Measurements from ENCODE around the gene LCN15. TPM values are rescaled to one million over a fixed set of nuclear protein-coding genes. Genes with fewer than 3 reads are reported as not detected.

The LCN15 gene
- polyA plus RNA-seq, 1 donor (not counting 4 experiments of a cell fraction or from before 2014, with no cell fraction given): not detected

GRCh38 chr9:136734837-136735496 is 29.4 kb downstream of the LCN15 start:
- DNase-seq (ENCODE audit: low read depth, low spot score): no peak
- TF ChIP-seq EZH2 (IDR thresholded peaks at IDR 0.05; ENCODE audit: low read length) (no peak), CTCF (optimal IDR thresholded peaks at IDR 0.05 in 1 of 3, IDR thresholded peaks at IDR 0.05 in 1 of 3, conservative IDR thresholded peaks at IDR 0.05 in 1 of 3; ENCODE audit: extremely low read depth in 1 of 3, insufficient read depth in 2 of 3, low read length in 3 of 3) (no peak)
- H3K4me2 ChIP-seq (ENCODE audit: control insufficient read depth, extremely low read depth, insufficient read depth, low read depth, low read length): no peak overlapping the region
- peaks cover 5% of the 10 kb centered on the region for H3K79me2 ChIP-seq (ENCODE audit: control insufficient read depth, insufficient read depth, low read length)
- no peaks in the 10 kb centered on the region for H4K20me1 ChIP-seq (ENCODE audit: control insufficient read depth, extremely low read depth, insufficient read depth, low read length)
- dilution Hi-C loops (cut with MboI; ENCODE audit: extremely low pct_ligation_motif_present, low sequenced_read_pairs): no loop called here
- H3K27ac ChIP-seq (ENCODE audit: control insufficient read depth, insufficient read depth, low read length): no peak overlapping the region
- no peaks in the 10 kb centered on the region for H3K4me1 ChIP-seq (ENCODE audit: control insufficient read depth, extremely low read depth, insufficient read depth, low read length)
- H2AFZ ChIP-seq (ENCODE audit: control insufficient read depth, low read length): no peak overlapping the region
- H3K9ac ChIP-seq (ENCODE audit: control insufficient read depth, extremely low read depth, insufficient read depth, low read length): no peak overlapping the region
- H3K9me3 ChIP-seq (ENCODE audit: control insufficient read depth, low read depth, low read length): no peaks in the 10 kb centered on the region
- no peak for FAIRE-seq
- no peak overlapping the region for H3K4me3 ChIP-seq (ENCODE audit: control insufficient read depth in 2 of 3, extremely low read depth in 1 of 3, insufficient read depth in 2 of 3, low read depth in 1 of 3, low read length in 3 of 3)
- H3K27me3 ChIP-seq (ENCODE audit: control insufficient read depth, extremely low read depth, insufficient read depth, low read length): peaks cover 12% of the 10 kb centered on the region
- H3K9me1 ChIP-seq (ENCODE audit: control insufficient read depth, extremely low read depth, insufficient read depth, low read length): no peaks in the 10 kb centered on the region
- H3K36me3 ChIP-seq (ENCODE audit: control insufficient read depth in 2 of 2, extremely low read depth in 1 of 2, insufficient read depth in 2 of 2, low read length in 2 of 2): no peaks in the 10 kb centered on the region

GRCh38 chr9:136733611-136734010 is 30.7 kb downstream of the LCN15 start:
- DNase-seq (ENCODE audit: low read depth, low spot score) (no peak), FAIRE-seq (no peak)
- Histone ChIP-seq H3K4me2 (ENCODE audit: control insufficient read depth, extremely low read depth, insufficient read depth, low read depth, low read length) (no peak overlapping the region), H3K27me3 (ENCODE audit: control insufficient read depth, extremely low read depth, insufficient read depth, low read length) (no peaks in the 10 kb centered on the region), H3K9me3 (ENCODE audit: control insufficient read depth, low read depth, low read length) (no peaks in the 10 kb centered on the region), H3K9me1 (ENCODE audit: control insufficient read depth, extremely low read depth, insufficient read depth, low read length) (no peaks in the 10 kb centered on the region), H3K27ac (ENCODE audit: control insufficient read depth, insufficient read depth, low read length) (no peak overlapping the region), H4K20me1 (ENCODE audit: control insufficient read depth, extremely low read depth, insufficient read depth, low read length) (no peaks in the 10 kb centered on the region), H3K4me3 (ENCODE audit: control insufficient read depth in 2 of 3, extremely low read depth in 1 of 3, insufficient read depth in 2 of 3, low read depth in 1 of 3, low read length in 3 of 3) (no peak overlapping the region), H3K79me2 (ENCODE audit: control insufficient read depth, insufficient read depth, low read length) (peaks cover 13% of the 10 kb centered on the region), H2AFZ (ENCODE audit: control insufficient read depth, low read length) (no peak overlapping the region), H3K9ac (ENCODE audit: control insufficient read depth, extremely low read depth, insufficient read depth, low read length) (no peak overlapping the region), H3K4me1 (ENCODE audit: control insufficient read depth, extremely low read depth, insufficient read depth, low read length) (peaks cover 8% of the 10 kb centered on the region), H3K36me3 (ENCODE audit: control insufficient read depth in 2 of 2, extremely low read depth in 1 of 2, insufficient read depth in 2 of 2, low read length in 2 of 2) (no peaks in the 10 kb centered on the region)
- TF ChIP-seq EZH2 (IDR thresholded peaks at IDR 0.05; ENCODE audit: low read length) (no peak), CTCF (optimal IDR thresholded peaks at IDR 0.05 in 1 of 3, IDR thresholded peaks at IDR 0.05 in 1 of 3, conservative IDR thresholded peaks at IDR 0.05 in 1 of 3; ENCODE audit: extremely low read depth in 1 of 3, insufficient read depth in 2 of 3, low read length in 3 of 3) (no peak)
- dilution Hi-C loops (cut with MboI; ENCODE audit: extremely low pct_ligation_motif_present, low sequenced_read_pairs): no loop called here

Data from keratinocyte (primary cell).